Mononuclear cell (primary cell): ENCODE measurements around the gene ZNF669. TPM values are rescaled to one million over a fixed set of nuclear protein-coding genes. Genes with fewer than 3 reads are reported as not detected.

Source experiments
- H3K27me3 ChIP-seq: 2 replicates; pipeline ENCODE4 v1.6.0; 2011; ENCODE audit warnings: low read length, control low read depth; ENCODE audit not compliant: insufficient read depth
- H3K4me1 ChIP-seq: 2 replicates; pipeline ENCODE4 v1.5.1; 2011; ENCODE audit warnings: mild to moderate bottlenecking, low read length, control low read depth; ENCODE audit not compliant: insufficient read depth
- H3K4me3 ChIP-seq: 2 replicates; pipeline ENCODE4 v1.5.1; 2011; ENCODE audit warnings: mild to moderate bottlenecking, low read length, moderate library complexity
- H3K9me3 ChIP-seq: 2 replicates; pipeline ENCODE4 v1.5.1; 2011; ENCODE audit warnings: low read depth, mild to moderate bottlenecking, control low read depth, low read length
- total RNA-seq: library from RNA; depleted of rRNA; stranded (reverse); fragments of >200 nt; gene quantifications from one replicate; pipeline ENCODE4 v1.2.3, GENCODE V29; 2012

Gene ZNF669
- total RNA-seq, 1 donor: 20.8 TPM

- Histone ChIP-seq H3K9me3 (peaks cover 47% of the 10 kb centered on the region), H3K4me3 (no peak overlapping the region), H3K27me3 (no peaks in the 10 kb centered on the region), H3K4me1 (no peaks in the 10 kb centered on the region)
Observed at GRCh38 chr1:247096112-247096511, 8.0 kb downstream of the ZNF669 start.

GRCh38 chr1:247090455-247090854, 13.7 kb downstream of the ZNF669 start:
- H3K4me1 ChIP-seq: no peaks in the 10 kb centered on the region
- H3K4me3 ChIP-seq: no peak overlapping the region
- H3K27me3 ChIP-seq: no peaks in the 10 kb centered on the region
- peaks cover 4% of the 10 kb centered on the region for H3K9me3 ChIP-seq

- no peaks in the 10 kb centered on the region for H3K4me1 ChIP-seq
- no peaks in the 10 kb centered on the region for H3K9me3 ChIP-seq
- no peak overlapping the region for H3K4me3 ChIP-seq
- no peaks in the 10 kb centered on the region for H3K27me3 ChIP-seq
Observed at GRCh38 chr1:247089616-247090375, 14.4 kb downstream of the ZNF669 start.

- Histone ChIP-seq H3K4me1 (no peaks in the 10 kb centered on the region), H3K4me3 (no peak overlapping the region), H3K9me3 (no peaks in the 10 kb centered on the region), H3K27me3 (no peaks in the 10 kb centered on the region)
Observed at GRCh38 chr1:247088967-247089366, 15.2 kb downstream of the ZNF669 start.

- Histone ChIP-seq H3K4me3 (no peak overlapping the region), H3K4me1 (no peaks in the 10 kb centered on the region), H3K27me3 (no peaks in the 10 kb centered on the region), H3K9me3 (no peaks in the 10 kb centered on the region)
Observed at GRCh38 chr1:247087256-247087655, 16.9 kb downstream of the ZNF669 start.

- Histone ChIP-seq H3K4me1 (no peaks in the 10 kb centered on the region), H3K4me3 (no peak overlapping the region), H3K27me3 (no peaks in the 10 kb centered on the region), H3K9me3 (no peaks in the 10 kb centered on the region)
Observed at GRCh38 chr1:247085310-247085709, 18.8 kb downstream of the ZNF669 start.

GRCh38 chr1:247084771-247085170, 19.4 kb downstream of the ZNF669 start:
- no peaks in the 10 kb centered on the region for H3K9me3 ChIP-seq
- H3K4me1 ChIP-seq: no peaks in the 10 kb centered on the region
- H3K4me3 ChIP-seq: no peak overlapping the region
- no peaks in the 10 kb centered on the region for H3K27me3 ChIP-seq

- peaks cover 16% of the 10 kb centered on the region for H3K4me1 ChIP-seq
- H3K9me3 ChIP-seq: no peaks in the 10 kb centered on the region
- H3K27me3 ChIP-seq: no peaks in the 10 kb centered on the region
- H3K4me3 ChIP-seq: peak overlapping the region; percentile 61
Observed at GRCh38 chr1:247079141-247079874, 24.8 kb downstream of the ZNF669 start.

GRCh38 chr1:247078258-247079140, 25.7 kb downstream of the ZNF669 start, which contains the start of gene ZNF670:
Gene ZNF670, minus strand, starts transcription at chr1:247078811. Its CDS starts 215 bp downstream, at chr1:247078596.
- no peaks in the 10 kb centered on the region for H3K27me3 ChIP-seq
- peaks cover 16% of the 10 kb centered on the region for H3K4me1 ChIP-seq
- H3K9me3 ChIP-seq: no peaks in the 10 kb centered on the region
- peak within 1 kb of the TSS; percentile 61 for H3K4me3 ChIP-seq

GRCh38 chr1:247077876-247078257, 26.3 kb downstream of the ZNF669 start:
- peaks cover 16% of the 10 kb centered on the region for H3K4me1 ChIP-seq
- H3K4me3 ChIP-seq: peak overlapping the region; percentile 61
- H3K27me3 ChIP-seq: no peaks in the 10 kb centered on the region
- no peaks in the 10 kb centered on the region for H3K9me3 ChIP-seq

- H3K9me3 ChIP-seq: no peaks in the 10 kb centered on the region
- H3K27me3 ChIP-seq: no peaks in the 10 kb centered on the region
- H3K4me3 ChIP-seq: no peak overlapping the region
- H3K4me1 ChIP-seq: peaks cover 16% of the 10 kb centered on the region
Observed at GRCh38 chr1:247077213-247077612, 26.9 kb downstream of the ZNF669 start.

- H3K4me1 ChIP-seq: no peaks in the 10 kb centered on the region
- H3K9me3 ChIP-seq: peaks cover 26% of the 10 kb centered on the region
- no peak overlapping the region for H3K4me3 ChIP-seq
- no peaks in the 10 kb centered on the region for H3K27me3 ChIP-seq
Observed at GRCh38 chr1:247070645-247071044, 33.5 kb downstream of the ZNF669 start.

- no peaks in the 10 kb centered on the region for H3K4me1 ChIP-seq
- H3K4me3 ChIP-seq: no peak overlapping the region
- H3K27me3 ChIP-seq: no peaks in the 10 kb centered on the region
- H3K9me3 ChIP-seq: peaks cover 44% of the 10 kb centered on the region
Observed at GRCh38 chr1:247064304-247064703, 39.9 kb downstream of the ZNF669 start.

GRCh38 chr1:247060771-247061170, 43.4 kb downstream of the ZNF669 start:
- Histone ChIP-seq H3K9me3 (peaks cover 62% of the 10 kb centered on the region), H3K27me3 (no peaks in the 10 kb centered on the region), H3K4me1 (no peaks in the 10 kb centered on the region), H3K4me3 (no peak overlapping the region)

GRCh38 chr1:247056071-247056470, 48.1 kb downstream of the ZNF669 start:
- H3K4me1 ChIP-seq: no peaks in the 10 kb centered on the region
- H3K4me3 ChIP-seq: no peak overlapping the region
- no peaks in the 10 kb centered on the region for H3K27me3 ChIP-seq
- H3K9me3 ChIP-seq: peaks cover 84% of the 10 kb centered on the region
